Liver (tissue), 9 donors: ENCODE data around the gene BRSK2. TPM values are rescaled to one million over a fixed set of nuclear protein-coding genes. Genes with fewer than 3 reads are reported as not detected.

Experiments used
- DNase-seq: peaks from one replicate; pipeline ENCODE4 v3.0.0-alpha.2; 2017; ENCODE audit warnings: low spot score
- H3K27ac ChIP-seq, 2 donors: one replicate each; pipeline ENCODE4 v1.7.0; 2013; ENCODE audit warnings: inconsistent platforms in 2 of 2, low read length in 2 of 2, control low read depth in 1 of 2, low read depth in 1 of 2, mild to moderate bottlenecking in 1 of 2
- H3K27me3 ChIP-seq, 4 donors: one replicate each; pipeline versions ENCODE4 v1.6.1 to v1.7.0; 2013; ENCODE audit warnings: low read length in 3 of 4, inconsistent platforms in 1 of 4, mild to moderate bottlenecking in 1 of 4, moderate library complexity in 1 of 4; ENCODE audit not compliant: control insufficient read depth in 4 of 4, insufficient read depth in 4 of 4
- H3K36me3 ChIP-seq, 4 donors: one replicate each; pipeline versions ENCODE4 v1.6.1 to v1.7.0; 2013; ENCODE audit warnings: low read length in 3 of 4, mild to moderate bottlenecking in 3 of 4, low read depth in 1 of 4, moderate library complexity in 1 of 4; ENCODE audit not compliant: control insufficient read depth in 4 of 4, insufficient read depth in 3 of 4
- H3K4me1 ChIP-seq, 4 donors: one replicate each; pipeline versions ENCODE4 v1.6.1 to v1.7.0; 2013; ENCODE audit warnings: low read length in 3 of 4, mild to moderate bottlenecking in 3 of 4, moderate library complexity in 1 of 4; ENCODE audit not compliant: control insufficient read depth in 4 of 4, insufficient read depth in 4 of 4
- H3K4me3 ChIP-seq, 3 donors: one replicate each; pipeline versions ENCODE4 v1.6.1 to v1.7.0; 2013; ENCODE audit warnings: low read length in 3 of 3, control low read depth in 1 of 3, low read depth in 1 of 3, mild to moderate bottlenecking in 1 of 3
- H3K9ac ChIP-seq, 2 donors: one replicate each; pipeline ENCODE4 v1.7.0; 2013; ENCODE audit warnings: low read length in 2 of 2, mild to moderate bottlenecking in 2 of 2, moderate library complexity in 2 of 2, control low read depth in 1 of 2, low read depth in 1 of 2
- H3K9me3 ChIP-seq, 4 donors: one replicate each; pipeline versions ENCODE4 v1.6.1 to v1.7.0; 2013; ENCODE audit warnings: low read length in 3 of 4; ENCODE audit not compliant: control insufficient read depth in 4 of 4
- FOXA2 ChIP-seq: IDR thresholded peaks from 2 replicates; pipeline ENCODE4 v1.6.1; 2016; ENCODE audit warnings: antibody characterized with exemption
- NR2F2 ChIP-seq: IDR thresholded peaks from 2 replicates; pipeline ENCODE4 v1.6.1; 2016; ENCODE audit warnings: antibody characterized with exemption
- RAD21 ChIP-seq, 2 donors: IDR thresholded peaks; 2 replicates each; pipeline ENCODE4 v1.6.1; 2016; ENCODE audit warnings: antibody characterized with exemption in 2 of 2, mild to moderate bottlenecking in 2 of 2
- SP1 ChIP-seq: IDR thresholded peaks from 2 replicates; pipeline ENCODE4 v1.6.1; 2018; ENCODE audit warnings: antibody characterized with exemption, mild to moderate bottlenecking
- TAF1 ChIP-seq: conservative IDR thresholded peaks from 2 replicates; pipeline ENCODE4 v1.6.1; 2016; ENCODE audit warnings: antibody characterized with exemption, mild to moderate bottlenecking
- YY1 ChIP-seq: IDR thresholded peaks from 2 replicates; pipeline ENCODE4 v1.6.1; 2016; ENCODE audit warnings: antibody characterized with exemption, mild to moderate bottlenecking
- WGBS: extraction: QIAGEN DNeasy Blood & Tissue Kit; methylation state at CpG from one replicate; pipeline ENCODE4 v1.1.7; 2013; 5-methylcytosine and 5-hydroxymethylcytosine counted together
- polyA plus RNA-seq, 2 donors: library from polyadenylated mRNA; stranded (reverse) in 1 of 2; unstranded in 1 of 2; fragments of 200-250 nt in 1 of 2; fragments of >200 nt in 1 of 2; fragmentation: Nextera tagmentation in 1 of 2; extraction: Ambion mirVana in 1 of 2; gene quantifications; one replicate each; pipeline versions ENCODE4 v1.2.1 to v1.2.3, GENCODE V29; 2013 to 2015
- total RNA-seq, 2 donors: library from RNA; depleted of rRNA; stranded (reverse); fragments of >200 nt; gene quantifications; one replicate each; pipeline ENCODE4 v1.2.3, GENCODE V29; 2014
- TF ChIP-seq, protein P1 (sequence below): fragments of 150-350 bp; IDR thresholded peaks from 2 replicates; pipeline ENCODE4 v1.5.1; 2017; ENCODE audit warnings: improper control_type of control experiment, low read depth, low read length; ENCODE audit not compliant: missing input control
- TF ChIP-seq, protein P2 (sequence below): IDR thresholded peaks from 2 replicates; pipeline ENCODE4 v1.6.1; 2016; ENCODE audit warnings: antibody characterized with exemption, mild to moderate bottlenecking
- TF ChIP-seq, protein P3 (sequence below): IDR thresholded peaks from 2 replicates; pipeline ENCODE4 v1.6.1; 2016; ENCODE audit warnings: antibody characterized with exemption
- TF ChIP-seq, protein P4 (sequence below): IDR thresholded peaks from 2 replicates; pipeline ENCODE4 v1.6.1; 2016; ENCODE audit warnings: antibody characterized with exemption
- donor health status: healthy.
- donor health status: healthy.
- donor health status: healthy.
- donor health status: healthy.
- donor health status: healthy.

Gene BRSK2
- total and polyA plus RNA-seq, 4 donors, result 0.05 to 0.17 TPM; not detected in 2

DNA sequence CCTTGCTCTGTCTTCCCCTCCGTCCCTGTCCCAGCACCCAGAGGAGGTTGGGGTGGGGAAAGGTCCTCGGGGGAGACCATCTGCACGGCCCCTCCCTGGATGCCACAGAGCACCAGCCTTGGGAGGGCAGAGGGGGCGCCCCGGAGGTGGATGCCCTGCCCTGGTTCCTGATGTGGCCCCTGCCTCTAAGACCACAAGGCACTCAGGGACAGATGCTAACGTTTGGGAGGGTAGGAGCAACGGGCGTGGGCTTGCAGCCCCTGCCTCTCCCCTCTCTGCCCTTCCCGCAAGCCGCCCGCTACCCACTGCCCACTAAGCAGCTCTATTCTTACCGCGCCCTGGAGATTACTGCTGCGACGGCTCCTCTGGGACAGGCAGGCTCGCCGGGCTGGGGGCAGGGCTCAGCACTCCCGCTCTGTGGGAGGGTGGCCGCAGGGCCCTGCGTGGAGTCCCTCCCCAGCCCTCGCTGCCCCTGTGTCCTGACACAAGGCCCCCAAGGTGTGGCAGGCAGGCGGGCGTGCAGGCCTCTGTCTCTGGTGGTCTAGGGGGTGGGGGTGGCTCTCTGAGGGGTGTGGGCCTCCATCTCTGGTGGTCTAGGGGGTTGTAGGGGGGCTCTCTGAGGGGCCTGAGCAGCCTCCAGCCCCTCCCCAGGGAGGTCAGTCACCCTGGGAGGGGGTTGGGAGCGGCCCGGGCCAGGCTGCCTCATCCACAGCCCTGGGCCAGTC is 14.9 kb downstream of the BRSK2 start:
- no peaks in the 10 kb centered on the region for H3K9me3 ChIP-seq
- no peak for DNase-seq
- TF ChIP-seq FOXA2, result no peak
- TF ChIP-seq RAD21 (IDR thresholded peaks at IDR 0.05), result no peak
- TF ChIP-seq, protein P1, sequence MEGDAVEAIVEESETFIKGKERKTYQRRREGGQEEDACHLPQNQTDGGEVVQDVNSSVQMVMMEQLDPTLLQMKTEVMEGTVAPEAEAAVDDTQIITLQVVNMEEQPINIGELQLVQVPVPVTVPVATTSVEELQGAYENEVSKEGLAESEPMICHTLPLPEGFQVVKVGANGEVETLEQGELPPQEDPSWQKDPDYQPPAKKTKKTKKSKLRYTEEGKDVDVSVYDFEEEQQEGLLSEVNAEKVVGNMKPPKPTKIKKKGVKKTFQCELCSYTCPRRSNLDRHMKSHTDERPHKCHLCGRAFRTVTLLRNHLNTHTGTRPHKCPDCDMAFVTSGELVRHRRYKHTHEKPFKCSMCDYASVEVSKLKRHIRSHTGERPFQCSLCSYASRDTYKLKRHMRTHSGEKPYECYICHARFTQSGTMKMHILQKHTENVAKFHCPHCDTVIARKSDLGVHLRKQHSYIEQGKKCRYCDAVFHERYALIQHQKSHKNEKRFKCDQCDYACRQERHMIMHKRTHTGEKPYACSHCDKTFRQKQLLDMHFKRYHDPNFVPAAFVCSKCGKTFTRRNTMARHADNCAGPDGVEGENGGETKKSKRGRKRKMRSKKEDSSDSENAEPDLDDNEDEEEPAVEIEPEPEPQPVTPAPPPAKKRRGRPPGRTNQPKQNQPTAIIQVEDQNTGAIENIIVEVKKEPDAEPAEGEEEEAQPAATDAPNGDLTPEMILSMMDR, result no peak
- TF ChIP-seq, protein P2, sequence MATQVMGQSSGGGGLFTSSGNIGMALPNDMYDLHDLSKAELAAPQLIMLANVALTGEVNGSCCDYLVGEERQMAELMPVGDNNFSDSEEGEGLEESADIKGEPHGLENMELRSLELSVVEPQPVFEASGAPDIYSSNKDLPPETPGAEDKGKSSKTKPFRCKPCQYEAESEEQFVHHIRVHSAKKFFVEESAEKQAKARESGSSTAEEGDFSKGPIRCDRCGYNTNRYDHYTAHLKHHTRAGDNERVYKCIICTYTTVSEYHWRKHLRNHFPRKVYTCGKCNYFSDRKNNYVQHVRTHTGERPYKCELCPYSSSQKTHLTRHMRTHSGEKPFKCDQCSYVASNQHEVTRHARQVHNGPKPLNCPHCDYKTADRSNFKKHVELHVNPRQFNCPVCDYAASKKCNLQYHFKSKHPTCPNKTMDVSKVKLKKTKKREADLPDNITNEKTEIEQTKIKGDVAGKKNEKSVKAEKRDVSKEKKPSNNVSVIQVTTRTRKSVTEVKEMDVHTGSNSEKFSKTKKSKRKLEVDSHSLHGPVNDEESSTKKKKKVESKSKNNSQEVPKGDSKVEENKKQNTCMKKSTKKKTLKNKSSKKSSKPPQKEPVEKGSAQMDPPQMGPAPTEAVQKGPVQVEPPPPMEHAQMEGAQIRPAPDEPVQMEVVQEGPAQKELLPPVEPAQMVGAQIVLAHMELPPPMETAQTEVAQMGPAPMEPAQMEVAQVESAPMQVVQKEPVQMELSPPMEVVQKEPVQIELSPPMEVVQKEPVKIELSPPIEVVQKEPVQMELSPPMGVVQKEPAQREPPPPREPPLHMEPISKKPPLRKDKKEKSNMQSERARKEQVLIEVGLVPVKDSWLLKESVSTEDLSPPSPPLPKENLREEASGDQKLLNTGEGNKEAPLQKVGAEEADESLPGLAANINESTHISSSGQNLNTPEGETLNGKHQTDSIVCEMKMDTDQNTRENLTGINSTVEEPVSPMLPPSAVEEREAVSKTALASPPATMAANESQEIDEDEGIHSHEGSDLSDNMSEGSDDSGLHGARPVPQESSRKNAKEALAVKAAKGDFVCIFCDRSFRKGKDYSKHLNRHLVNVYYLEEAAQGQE, result no peak
- TF ChIP-seq, protein P3, sequence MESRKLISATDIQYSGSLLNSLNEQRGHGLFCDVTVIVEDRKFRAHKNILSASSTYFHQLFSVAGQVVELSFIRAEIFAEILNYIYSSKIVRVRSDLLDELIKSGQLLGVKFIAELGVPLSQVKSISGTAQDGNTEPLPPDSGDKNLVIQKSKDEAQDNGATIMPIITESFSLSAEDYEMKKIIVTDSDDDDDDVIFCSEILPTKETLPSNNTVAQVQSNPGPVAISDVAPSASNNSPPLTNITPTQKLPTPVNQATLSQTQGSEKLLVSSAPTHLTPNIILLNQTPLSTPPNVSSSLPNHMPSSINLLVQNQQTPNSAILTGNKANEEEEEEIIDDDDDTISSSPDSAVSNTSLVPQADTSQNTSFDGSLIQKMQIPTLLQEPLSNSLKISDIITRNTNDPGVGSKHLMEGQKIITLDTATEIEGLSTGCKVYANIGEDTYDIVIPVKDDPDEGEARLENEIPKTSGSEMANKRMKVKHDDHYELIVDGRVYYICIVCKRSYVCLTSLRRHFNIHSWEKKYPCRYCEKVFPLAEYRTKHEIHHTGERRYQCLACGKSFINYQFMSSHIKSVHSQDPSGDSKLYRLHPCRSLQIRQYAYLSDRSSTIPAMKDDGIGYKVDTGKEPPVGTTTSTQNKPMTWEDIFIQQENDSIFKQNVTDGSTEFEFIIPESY, result no peak
- TF ChIP-seq, protein P4, sequence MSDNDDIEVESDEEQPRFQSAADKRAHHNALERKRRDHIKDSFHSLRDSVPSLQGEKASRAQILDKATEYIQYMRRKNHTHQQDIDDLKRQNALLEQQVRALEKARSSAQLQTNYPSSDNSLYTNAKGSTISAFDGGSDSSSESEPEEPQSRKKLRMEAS, result no peak
- TF ChIP-seq YY1, result no peak
- TF ChIP-seq SP1, result no peak
- no peak for TF ChIP-seq NR2F2
- no peak for TF ChIP-seq TAF1
- no peaks in the 10 kb centered on the region for H3K4me1 ChIP-seq
- 68% methylated on average over 25 of the region's 25 CpGs for WGBS
- no peak overlapping the region for H3K9ac ChIP-seq
- H3K4me3 ChIP-seq, result no peak overlapping the region
- no peaks in the 10 kb centered on the region for H3K27me3 ChIP-seq
- H3K36me3 ChIP-seq, result no peaks in the 10 kb centered on the region
- H3K27ac ChIP-seq, result no peak overlapping the region

DNA sequence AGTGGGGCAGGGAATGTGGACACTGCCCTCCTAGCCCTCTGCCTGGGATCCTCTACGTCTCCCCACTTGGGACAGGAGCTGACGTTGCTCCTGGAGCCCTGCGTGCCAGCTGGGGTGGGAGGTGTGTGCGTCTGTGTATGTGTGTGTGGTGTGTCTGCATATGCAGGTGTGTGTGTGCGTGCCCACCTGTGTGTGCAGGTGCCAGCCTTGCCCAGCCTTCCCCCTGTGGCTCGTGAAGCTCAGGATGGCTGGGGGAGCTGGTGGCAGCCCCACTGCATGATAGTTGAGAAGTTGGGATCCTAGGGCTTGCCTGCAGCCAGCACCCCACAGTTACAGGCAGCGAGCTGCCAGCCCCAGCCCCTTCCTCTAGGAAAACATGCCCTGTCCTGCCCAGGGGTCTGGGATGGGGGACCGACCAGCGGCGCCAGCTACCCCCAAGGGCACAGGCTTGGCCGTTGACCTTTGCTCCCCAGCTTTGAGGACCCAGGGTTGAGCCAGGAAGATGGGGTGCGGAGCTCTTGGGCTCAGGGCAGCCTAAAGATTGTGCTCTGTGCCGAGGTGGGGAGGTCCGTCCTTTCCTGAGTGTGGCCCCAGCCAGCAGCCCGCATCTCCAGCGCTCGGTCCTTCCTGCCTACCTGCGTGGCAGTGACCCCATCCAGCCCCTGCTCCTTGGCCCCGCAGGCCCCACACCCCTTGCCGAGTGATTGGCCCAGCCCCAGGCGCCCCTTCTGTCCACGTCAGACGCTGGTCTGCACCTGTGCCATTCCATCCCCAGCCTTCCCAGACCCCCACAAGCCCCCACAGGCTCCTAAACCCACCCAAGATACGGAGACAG is 15.7 kb downstream of the BRSK2 start:
- no peak overlapping the region for H3K4me3 ChIP-seq
- H3K4me1 ChIP-seq, result no peaks in the 10 kb centered on the region
- H3K27me3 ChIP-seq, result no peaks in the 10 kb centered on the region
- no peaks in the 10 kb centered on the region for H3K9me3 ChIP-seq
- DNase-seq, result no peak
- no peaks in the 10 kb centered on the region for H3K36me3 ChIP-seq
- 81% methylated on average over 24 of the region's 24 CpGs for WGBS
- H3K27ac ChIP-seq, result no peak overlapping the region
- TF ChIP-seq RAD21 (IDR thresholded peaks at IDR 0.05), result no peak
- no peak overlapping the region for H3K9ac ChIP-seq
